SK-N-SH (cell line): ENCODE results near the gene FGF8. TPM values are rescaled to one million over a fixed set of nuclear protein-coding genes. Genes with fewer than 3 reads are reported as not detected.

ENCODE experiments used
- polyA plus RNA-seq, 3 experiments: library from polyadenylated mRNA; depleted of rRNA; stranded (reverse); fragments of >200 nt; gene quantifications; 2 replicates each; pipeline ENCODE4 v1.2.3, GENCODE V29; 2012

FGF8 gene
- polyA plus RNA-seq, 1 of the 3 experiments (the other 2 are of a cell fraction), result not detected

Other genes with a start within 250 kb of the FGF8 start
- 22.0 and 27.3 TPM in 2 replicates for gene POLL, start 187.9 kb downstream of the FGF8 start, polyA plus RNA-seq (2012; rRNA removed)
- gene DPCD, start 187.8 kb downstream of the FGF8 start, polyA plus RNA-seq (2012; rRNA removed), result 106 and 121 TPM in 2 replicates
- 27.6 and 34.8 TPM in 2 replicates for gene FBXW4, start 80.9 kb downstream of the FGF8 start, polyA plus RNA-seq (2012; rRNA removed)
- 89.3 and 105 TPM in 2 replicates for gene NPM3, start 7.3 kb upstream of the FGF8 start, polyA plus RNA-seq (2012; rRNA removed)
- 24.8 and 36.6 TPM in 2 replicates for gene OGA, start 42.3 kb upstream of the FGF8 start, polyA plus RNA-seq (2012; rRNA removed)
- 1.0 and 1.8 TPM in 2 replicates for gene KCNIP2, start 67.7 kb upstream of the FGF8 start, polyA plus RNA-seq (2012; rRNA removed)